ENCODE data around the gene PPP2R1A.

PPP2R1A gene

DNA sequence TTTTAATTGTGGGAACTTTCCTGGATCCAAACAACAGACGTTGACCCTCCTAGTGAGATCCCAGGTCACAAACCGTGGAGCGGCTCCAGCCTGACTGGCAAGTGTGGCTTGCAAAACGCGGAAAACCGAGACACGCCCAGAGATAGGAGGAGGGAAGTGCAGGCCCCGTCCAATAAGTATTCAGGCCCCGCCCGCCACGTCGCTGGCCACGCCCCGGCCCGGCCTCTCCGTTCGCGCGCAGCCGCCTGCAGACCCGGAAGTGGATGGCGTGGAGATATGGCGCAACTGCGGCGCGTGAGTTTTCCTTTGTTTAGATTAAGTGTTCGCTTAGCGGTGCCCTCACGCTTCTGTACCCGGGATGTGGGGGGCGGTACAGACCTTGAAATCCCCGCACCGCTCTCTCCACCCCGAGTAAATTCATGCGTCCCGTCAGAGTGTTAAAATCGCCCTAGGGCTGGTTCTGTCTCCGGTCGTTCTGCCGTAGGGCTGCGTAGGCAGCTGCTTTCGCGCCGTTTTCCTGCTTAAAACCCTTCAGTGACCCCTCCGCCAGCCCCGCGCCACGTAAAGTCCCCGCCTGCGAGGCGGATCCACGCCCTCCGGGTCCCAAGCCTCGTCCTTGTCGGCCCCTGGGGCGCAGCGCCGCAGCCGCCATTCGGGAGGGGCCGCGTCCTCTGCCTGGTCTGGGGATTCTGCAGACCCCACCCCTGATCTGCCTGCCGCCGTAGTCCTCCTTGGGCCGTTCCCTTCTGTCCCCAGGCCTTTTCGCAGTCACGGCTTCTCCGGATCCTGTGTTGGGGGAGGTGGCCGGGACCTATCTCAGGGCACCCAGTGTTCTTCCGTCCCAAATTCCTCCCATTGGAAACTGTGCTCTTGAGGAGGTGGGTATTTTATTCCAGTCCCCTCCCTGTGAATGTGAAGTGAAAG lies 79.7 kb downstream of the PPP2R1A start, which contains the start of gene ZNF766 (continued):
- TF ChIP-seq, protein P1, sequence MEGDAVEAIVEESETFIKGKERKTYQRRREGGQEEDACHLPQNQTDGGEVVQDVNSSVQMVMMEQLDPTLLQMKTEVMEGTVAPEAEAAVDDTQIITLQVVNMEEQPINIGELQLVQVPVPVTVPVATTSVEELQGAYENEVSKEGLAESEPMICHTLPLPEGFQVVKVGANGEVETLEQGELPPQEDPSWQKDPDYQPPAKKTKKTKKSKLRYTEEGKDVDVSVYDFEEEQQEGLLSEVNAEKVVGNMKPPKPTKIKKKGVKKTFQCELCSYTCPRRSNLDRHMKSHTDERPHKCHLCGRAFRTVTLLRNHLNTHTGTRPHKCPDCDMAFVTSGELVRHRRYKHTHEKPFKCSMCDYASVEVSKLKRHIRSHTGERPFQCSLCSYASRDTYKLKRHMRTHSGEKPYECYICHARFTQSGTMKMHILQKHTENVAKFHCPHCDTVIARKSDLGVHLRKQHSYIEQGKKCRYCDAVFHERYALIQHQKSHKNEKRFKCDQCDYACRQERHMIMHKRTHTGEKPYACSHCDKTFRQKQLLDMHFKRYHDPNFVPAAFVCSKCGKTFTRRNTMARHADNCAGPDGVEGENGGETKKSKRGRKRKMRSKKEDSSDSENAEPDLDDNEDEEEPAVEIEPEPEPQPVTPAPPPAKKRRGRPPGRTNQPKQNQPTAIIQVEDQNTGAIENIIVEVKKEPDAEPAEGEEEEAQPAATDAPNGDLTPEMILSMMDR (tag by site-specific recombination; IDR thresholded peaks at IDR 0.05) = peak; percentile 65; the same call in 1 of the 2 replicates
- TF ChIP-seq KLF16 (tag by site-specific recombination; IDR thresholded peaks at IDR 0.05) (peak; percentile 42; the same call in 1 of the 2 replicates), GLIS1 (tag by site-specific recombination; IDR thresholded peaks at IDR 0.05) (no peak), GFI1B (tag by site-specific recombination; IDR thresholded peaks at IDR 0.05) (no peak), ZNF211 (tag by site-specific recombination; IDR thresholded peaks at IDR 0.05; ENCODE audit: low read depth) (no peak), WT1 (tag by site-specific recombination; IDR thresholded peaks at IDR 0.05) (no peak), KLF9 (tag by site-specific recombination; IDR thresholded peaks at IDR 0.05; ENCODE audit: low read depth) (peak; percentile 61), SALL2 (tag by site-specific recombination; IDR thresholded peaks at IDR 0.05; ENCODE audit: borderline replicate concordance) (no peak), ZNF24 (tag by site-specific recombination; IDR thresholded peaks at IDR 0.05) (peak; percentile 77), ZXDB (tag by site-specific recombination; IDR thresholded peaks at IDR 0.05) (peak; percentile 58), ZNF664 (tag by site-specific recombination; IDR thresholded peaks at IDR 0.05) (peak; percentile 73), ZNF596 (tag by site-specific recombination; IDR thresholded peaks at IDR 0.05) (no peak), ZNF426 (tag by site-specific recombination; IDR thresholded peaks at IDR 0.05) (no peak), ZNF558 (tag by site-specific recombination; IDR thresholded peaks at IDR 0.05) (no peak), ZNF610 (tag by site-specific recombination; IDR thresholded peaks at IDR 0.05; ENCODE audit: borderline replicate concordance) (no peak; the same call in 1 of the 2 replicates), ZBTB17 (tag by site-specific recombination; IDR thresholded peaks at IDR 0.05) (peak; percentile 58; the same call in 1 of the 2 replicates), ZNF658 (tag by site-specific recombination; IDR thresholded peaks at IDR 0.05) (no peak), SCRT2 (tag by site-specific recombination; IDR thresholded peaks at IDR 0.05) (no peak), ZNF292 (tag by site-specific recombination; IDR thresholded peaks at IDR 0.05; ENCODE audit: borderline replicate concordance, low read depth) (no peak)
- TF ChIP-seq, protein P2, sequence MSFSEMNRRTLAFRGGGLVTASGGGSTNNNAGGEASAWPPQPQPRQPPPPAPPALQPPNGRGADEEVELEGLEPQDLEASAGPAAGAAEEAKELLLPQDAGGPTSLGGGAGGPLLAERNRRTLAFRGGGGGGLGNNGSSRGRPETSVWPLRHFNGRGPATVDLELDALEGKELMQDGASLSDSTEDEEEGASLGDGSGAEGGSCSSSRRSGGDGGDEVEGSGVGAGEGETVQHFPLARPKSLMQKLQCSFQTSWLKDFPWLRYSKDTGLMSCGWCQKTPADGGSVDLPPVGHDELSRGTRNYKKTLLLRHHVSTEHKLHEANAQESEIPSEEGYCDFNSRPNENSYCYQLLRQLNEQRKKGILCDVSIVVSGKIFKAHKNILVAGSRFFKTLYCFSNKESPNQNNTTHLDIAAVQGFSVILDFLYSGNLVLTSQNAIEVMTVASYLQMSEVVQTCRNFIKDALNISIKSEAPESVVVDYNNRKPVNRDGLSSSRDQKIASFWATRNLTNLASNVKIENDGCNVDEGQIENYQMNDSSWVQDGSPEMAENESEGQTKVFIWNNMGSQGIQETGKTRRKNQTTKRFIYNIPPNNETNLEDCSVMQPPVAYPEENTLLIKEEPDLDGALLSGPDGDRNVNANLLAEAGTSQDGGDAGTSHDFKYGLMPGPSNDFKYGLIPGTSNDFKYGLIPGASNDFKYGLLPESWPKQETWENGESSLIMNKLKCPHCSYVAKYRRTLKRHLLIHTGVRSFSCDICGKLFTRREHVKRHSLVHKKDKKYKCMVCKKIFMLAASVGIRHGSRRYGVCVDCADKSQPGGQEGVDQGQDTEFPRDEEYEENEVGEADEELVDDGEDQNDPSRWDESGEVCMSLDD (tag by site-specific recombination; IDR thresholded peaks at IDR 0.05) = peak; percentile 49; the same call in 1 of the 2 replicates
- TF ChIP-seq, protein P3, sequence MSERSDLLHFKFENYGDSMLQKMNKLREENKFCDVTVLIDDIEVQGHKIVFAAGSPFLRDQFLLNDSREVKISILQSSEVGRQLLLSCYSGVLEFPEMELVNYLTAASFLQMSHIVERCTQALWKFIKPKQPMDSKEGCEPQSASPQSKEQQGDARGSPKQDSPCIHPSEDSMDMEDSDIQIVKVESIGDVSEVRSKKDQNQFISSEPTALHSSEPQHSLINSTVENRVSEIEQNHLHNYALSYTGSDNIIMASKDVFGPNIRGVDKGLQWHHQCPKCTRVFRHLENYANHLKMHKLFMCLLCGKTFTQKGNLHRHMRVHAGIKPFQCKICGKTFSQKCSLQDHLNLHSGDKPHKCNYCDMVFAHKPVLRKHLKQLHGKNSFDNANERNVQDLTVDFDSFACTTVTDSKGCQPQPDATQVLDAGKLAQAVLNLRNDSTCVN (tag by site-specific recombination; optimal IDR thresholded peaks at IDR 0.05) = peak; percentile 69
- TF ChIP-seq, protein P4, sequence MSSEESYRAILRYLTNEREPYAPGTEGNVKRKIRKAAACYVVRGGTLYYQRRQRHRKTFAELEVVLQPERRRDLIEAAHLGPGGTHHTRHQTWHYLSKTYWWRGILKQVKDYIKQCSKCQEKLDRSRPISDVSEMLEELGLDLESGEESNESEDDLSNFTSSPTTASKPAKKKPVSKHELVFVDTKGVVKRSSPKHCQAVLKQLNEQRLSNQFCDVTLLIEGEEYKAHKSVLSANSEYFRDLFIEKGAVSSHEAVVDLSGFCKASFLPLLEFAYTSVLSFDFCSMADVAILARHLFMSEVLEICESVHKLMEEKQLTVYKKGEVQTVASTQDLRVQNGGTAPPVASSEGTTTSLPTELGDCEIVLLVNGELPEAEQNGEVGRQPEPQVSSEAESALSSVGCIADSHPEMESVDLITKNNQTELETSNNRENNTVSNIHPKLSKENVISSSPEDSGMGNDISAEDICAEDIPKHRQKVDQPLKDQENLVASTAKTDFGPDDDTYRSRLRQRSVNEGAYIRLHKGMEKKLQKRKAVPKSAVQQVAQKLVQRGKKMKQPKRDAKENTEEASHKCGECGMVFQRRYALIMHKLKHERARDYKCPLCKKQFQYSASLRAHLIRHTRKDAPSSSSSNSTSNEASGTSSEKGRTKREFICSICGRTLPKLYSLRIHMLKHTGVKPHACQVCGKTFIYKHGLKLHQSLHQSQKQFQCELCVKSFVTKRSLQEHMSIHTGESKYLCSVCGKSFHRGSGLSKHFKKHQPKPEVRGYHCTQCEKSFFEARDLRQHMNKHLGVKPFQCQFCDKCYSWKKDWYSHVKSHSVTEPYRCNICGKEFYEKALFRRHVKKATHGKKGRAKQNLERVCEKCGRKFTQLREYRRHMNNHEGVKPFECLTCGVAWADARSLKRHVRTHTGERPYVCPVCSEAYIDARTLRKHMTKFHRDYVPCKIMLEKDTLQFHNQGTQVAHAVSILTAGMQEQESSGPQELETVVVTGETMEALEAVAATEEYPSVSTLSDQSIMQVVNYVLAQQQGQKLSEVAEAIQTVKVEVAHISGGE (tag by site-specific recombination; conservative IDR thresholded peaks at IDR 0.05; ENCODE audit: low read depth) = peak; percentile 21
- TF ChIP-seq, protein P5, sequence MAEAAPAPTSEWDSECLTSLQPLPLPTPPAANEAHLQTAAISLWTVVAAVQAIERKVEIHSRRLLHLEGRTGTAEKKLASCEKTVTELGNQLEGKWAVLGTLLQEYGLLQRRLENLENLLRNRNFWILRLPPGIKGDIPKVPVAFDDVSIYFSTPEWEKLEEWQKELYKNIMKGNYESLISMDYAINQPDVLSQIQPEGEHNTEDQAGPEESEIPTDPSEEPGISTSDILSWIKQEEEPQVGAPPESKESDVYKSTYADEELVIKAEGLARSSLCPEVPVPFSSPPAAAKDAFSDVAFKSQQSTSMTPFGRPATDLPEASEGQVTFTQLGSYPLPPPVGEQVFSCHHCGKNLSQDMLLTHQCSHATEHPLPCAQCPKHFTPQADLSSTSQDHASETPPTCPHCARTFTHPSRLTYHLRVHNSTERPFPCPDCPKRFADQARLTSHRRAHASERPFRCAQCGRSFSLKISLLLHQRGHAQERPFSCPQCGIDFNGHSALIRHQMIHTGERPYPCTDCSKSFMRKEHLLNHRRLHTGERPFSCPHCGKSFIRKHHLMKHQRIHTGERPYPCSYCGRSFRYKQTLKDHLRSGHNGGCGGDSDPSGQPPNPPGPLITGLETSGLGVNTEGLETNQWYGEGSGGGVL (tag by site-specific recombination; IDR thresholded peaks at IDR 0.05) = no peak
- TF ChIP-seq, protein P6, sequence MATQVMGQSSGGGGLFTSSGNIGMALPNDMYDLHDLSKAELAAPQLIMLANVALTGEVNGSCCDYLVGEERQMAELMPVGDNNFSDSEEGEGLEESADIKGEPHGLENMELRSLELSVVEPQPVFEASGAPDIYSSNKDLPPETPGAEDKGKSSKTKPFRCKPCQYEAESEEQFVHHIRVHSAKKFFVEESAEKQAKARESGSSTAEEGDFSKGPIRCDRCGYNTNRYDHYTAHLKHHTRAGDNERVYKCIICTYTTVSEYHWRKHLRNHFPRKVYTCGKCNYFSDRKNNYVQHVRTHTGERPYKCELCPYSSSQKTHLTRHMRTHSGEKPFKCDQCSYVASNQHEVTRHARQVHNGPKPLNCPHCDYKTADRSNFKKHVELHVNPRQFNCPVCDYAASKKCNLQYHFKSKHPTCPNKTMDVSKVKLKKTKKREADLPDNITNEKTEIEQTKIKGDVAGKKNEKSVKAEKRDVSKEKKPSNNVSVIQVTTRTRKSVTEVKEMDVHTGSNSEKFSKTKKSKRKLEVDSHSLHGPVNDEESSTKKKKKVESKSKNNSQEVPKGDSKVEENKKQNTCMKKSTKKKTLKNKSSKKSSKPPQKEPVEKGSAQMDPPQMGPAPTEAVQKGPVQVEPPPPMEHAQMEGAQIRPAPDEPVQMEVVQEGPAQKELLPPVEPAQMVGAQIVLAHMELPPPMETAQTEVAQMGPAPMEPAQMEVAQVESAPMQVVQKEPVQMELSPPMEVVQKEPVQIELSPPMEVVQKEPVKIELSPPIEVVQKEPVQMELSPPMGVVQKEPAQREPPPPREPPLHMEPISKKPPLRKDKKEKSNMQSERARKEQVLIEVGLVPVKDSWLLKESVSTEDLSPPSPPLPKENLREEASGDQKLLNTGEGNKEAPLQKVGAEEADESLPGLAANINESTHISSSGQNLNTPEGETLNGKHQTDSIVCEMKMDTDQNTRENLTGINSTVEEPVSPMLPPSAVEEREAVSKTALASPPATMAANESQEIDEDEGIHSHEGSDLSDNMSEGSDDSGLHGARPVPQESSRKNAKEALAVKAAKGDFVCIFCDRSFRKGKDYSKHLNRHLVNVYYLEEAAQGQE (tag by site-specific recombination; IDR thresholded peaks at IDR 0.05) = no peak
